Skeletal muscle tissue (tissue), 4 donors: ENCODE data around the gene ASCL1. TPM values are rescaled to one million over a fixed set of nuclear protein-coding genes. Genes with fewer than 3 reads are reported as not detected.

Experiments used
- H3K27ac ChIP-seq: one replicate; pipeline ENCODE4 v1.7.0; 2013; ENCODE audit warnings: mild to moderate bottlenecking, low read depth, low read length, inconsistent platforms
- H3K27me3 ChIP-seq, 3 donors: one replicate each; pipeline ENCODE4 v1.7.0; 2013; ENCODE audit warnings: low read length in 3 of 3; ENCODE audit not compliant: control insufficient read depth in 3 of 3, insufficient read depth in 3 of 3
- H3K36me3 ChIP-seq, 3 donors: one replicate each; pipeline ENCODE4 v1.7.0; 2013; ENCODE audit warnings: low read length in 3 of 3; ENCODE audit not compliant: control insufficient read depth in 3 of 3, insufficient read depth in 3 of 3
- H3K4me1 ChIP-seq, 3 donors: one replicate each; pipeline ENCODE4 v1.7.0; 2013; ENCODE audit warnings: low read length in 3 of 3, mild to moderate bottlenecking in 3 of 3; ENCODE audit not compliant: control insufficient read depth in 3 of 3, insufficient read depth in 3 of 3
- H3K4me3 ChIP-seq, 3 donors: one replicate each; pipeline ENCODE4 v1.7.0; 2013; ENCODE audit warnings: low read length in 3 of 3
- H3K9ac ChIP-seq, 3 donors: one replicate each; pipeline ENCODE4 v1.7.0; 2013; ENCODE audit warnings: low read length in 3 of 3, mild to moderate bottlenecking in 3 of 3, moderate library complexity in 2 of 3, low read depth in 1 of 3
- H3K9me3 ChIP-seq, 3 donors: one replicate each; pipeline ENCODE4 v1.7.0; 2013; ENCODE audit warnings: low read length in 3 of 3; ENCODE audit not compliant: control insufficient read depth in 3 of 3
- total RNA-seq: library from RNA; depleted of rRNA; stranded (reverse); fragments of >200 nt; gene quantifications from one replicate; pipeline ENCODE4 v1.2.3, GENCODE V29; 2014
- donor health status: Osteomylitis.

ASCL1 gene
- total RNA-seq, 1 donor from 2014 or later, result not detected

- Histone ChIP-seq H3K4me3 (no peak overlapping the region), H3K9me3 (peaks cover 0 to 2% (median 2%) of the 10 kb centered on the region in 3 donors), H3K36me3 (no peaks in the 10 kb centered on the region), H3K4me1 (peaks cover 0 to 4% (median 0%) of the 10 kb centered on the region in 3 donors), H3K27me3 (peaks cover 51 to 62% (median 54%) of the 10 kb centered on the region in 3 donors), H3K27ac (no peak overlapping the region), H3K9ac (no peak overlapping the region)
Measured at GRCh38 chr12:102950950-102951619, 6.4 kb upstream of the ASCL1 start.

- Histone ChIP-seq H3K27ac (no peak overlapping the region), H3K4me1 (peaks cover 0 to 4% (median 1%) of the 10 kb centered on the region in 3 donors), H3K36me3 (no peaks in the 10 kb centered on the region), H3K9ac (no peak overlapping the region), H3K4me3 (no peak overlapping the region), H3K9me3 (peaks cover 0 to 2% (median 0%) of the 10 kb centered on the region in 3 donors), H3K27me3 (peaks cover 55 to 69% (median 61%) of the 10 kb centered on the region in 3 donors)
Measured at GRCh38 chr12:102951841-102952240, 5.6 kb upstream of the ASCL1 start.

GRCh38 chr12:102953221-102953620 is 4.3 kb upstream of the ASCL1 start:
- Histone ChIP-seq H3K27me3 (peaks cover 53 to 67% (median 62%) of the 10 kb centered on the region in 3 donors), H3K27ac (no peak overlapping the region), H3K4me1 (peaks cover 0 to 8% (median 6%) of the 10 kb centered on the region in 3 donors), H3K36me3 (no peaks in the 10 kb centered on the region), H3K4me3 (no peak overlapping the region), H3K9ac (no peak overlapping the region), H3K9me3 (peaks cover 0 to 2% (median 0%) of the 10 kb centered on the region in 3 donors)

GRCh38 chr12:102954134-102954533 is 3.3 kb upstream of the ASCL1 start:
- no peaks in the 10 kb centered on the region for H3K36me3 ChIP-seq
- no peak overlapping the region for H3K9ac ChIP-seq
- H3K9me3 ChIP-seq, result peaks cover 0 to 2% (median 0%) of the 10 kb centered on the region in 3 donors
- peaks cover 4 to 15% (median 12%) of the 10 kb centered on the region in 3 donors for H3K4me1 ChIP-seq
- H3K27me3 ChIP-seq, result peaks cover 58 to 68% (median 62%) of the 10 kb centered on the region in 3 donors
- H3K27ac ChIP-seq, result no peak overlapping the region
- H3K4me3 ChIP-seq, result no peak overlapping the region

- H3K4me3 ChIP-seq, result no peak overlapping the region
- peaks cover 4 to 12% (median 11%) of the 10 kb centered on the region in 3 donors for H3K4me1 ChIP-seq
- peaks cover 59 to 70% (median 69%) of the 10 kb centered on the region in 3 donors for H3K27me3 ChIP-seq
- H3K9me3 ChIP-seq, result peaks cover 0 to 2% (median 0%) of the 10 kb centered on the region in 3 donors
- no peaks in the 10 kb centered on the region for H3K36me3 ChIP-seq
- H3K27ac ChIP-seq, result no peak overlapping the region
- no peak overlapping the region for H3K9ac ChIP-seq
Measured at GRCh38 chr12:102955926-102956737, 1.3 kb upstream of the ASCL1 start.

GRCh38 chr12:102956738-102957327 is 641 bp upstream of the ASCL1 start:
- Histone ChIP-seq H3K4me1 (peaks cover 4 to 14% (median 11%) of the 10 kb centered on the region in 3 donors), H3K9ac (no peak overlapping the region), H3K27ac (no peak overlapping the region), H3K27me3 (peaks cover 62 to 76% (median 70%) of the 10 kb centered on the region in 3 donors), H3K36me3 (no peaks in the 10 kb centered on the region), H3K9me3 (peaks cover 0 to 2% (median 0%) of the 10 kb centered on the region in 3 donors), H3K4me3 (no peak overlapping the region)

- peaks cover 0 to 4% (median 2%) of the 10 kb centered on the region in 3 donors for H3K9me3 ChIP-seq
- H3K4me1 ChIP-seq, result peaks cover 4 to 15% (median 11%) of the 10 kb centered on the region in 3 donors
- H3K27ac ChIP-seq, result no peak overlapping the region
- no peak overlapping the region for H3K9ac ChIP-seq
- H3K27me3 ChIP-seq, result peaks cover 69 to 81% (median 73%) of the 10 kb centered on the region in 3 donors
- no peaks in the 10 kb centered on the region for H3K36me3 ChIP-seq
- H3K4me3 ChIP-seq, result peak overlapping the region; percentile 29 to 51 (median 51)
Measured at GRCh38 chr12:102958073-102958829, 777 bp downstream of the ASCL1 start.

GRCh38 chr12:102958830-102959176 is 1.3 kb downstream of the ASCL1 start:
- Histone ChIP-seq H3K4me3 (peak overlapping the region; percentile 11 to 51 (median 29)), H3K27ac (no peak overlapping the region), H3K9ac (no peak overlapping the region), H3K27me3 (peaks cover 74 to 84% (median 78%) of the 10 kb centered on the region in 3 donors), H3K36me3 (no peaks in the 10 kb centered on the region), H3K4me1 (peaks cover 4 to 15% (median 11%) of the 10 kb centered on the region in 3 donors), H3K9me3 (peaks cover 2 to 9% (median 3%) of the 10 kb centered on the region in 3 donors)

- Histone ChIP-seq H3K4me3 (no peak overlapping the region), H3K9ac (no peak overlapping the region), H3K27ac (no peak overlapping the region), H3K4me1 (peaks cover 4 to 15% (median 11%) of the 10 kb centered on the region in 3 donors), H3K27me3 (peaks cover 75 to 84% (median 81%) of the 10 kb centered on the region in 3 donors), H3K36me3 (no peaks in the 10 kb centered on the region), H3K9me3 (peaks cover 2 to 12% (median 3%) of the 10 kb centered on the region in 3 donors)
Measured at GRCh38 chr12:102959391-102959790, 1.9 kb downstream of the ASCL1 start.
